H9 (cell line): ENCODE measurements around the gene MACROH2A1. TPM values are rescaled to one million over a fixed set of nuclear protein-coding genes. Genes with fewer than 3 reads are reported as not detected.

Experiments
- DNase-seq: peaks from one replicate; pipeline ENCODE4 v3.0.0-alpha.2; 2017
- H2AFZ ChIP-seq: one replicate; pipeline ENCODE4 v1.6.1; 2013; ENCODE audit warnings: mild to moderate bottlenecking, low read length, control low read depth, moderate library complexity
- H2AK5ac ChIP-seq: 2 replicates; pipeline ENCODE4 v1.6.1; 2013; ENCODE audit warnings: low read length, control low read depth, mixed read lengths; ENCODE audit not compliant: insufficient read length
- H2BK120ac ChIP-seq: one replicate; pipeline ENCODE4 v1.6.1; 2013; ENCODE audit warnings: low read depth, mild to moderate bottlenecking, low read length, control low read depth, inconsistent platforms; ENCODE audit not compliant: poor library complexity, severe bottlenecking
- H2BK12ac ChIP-seq: 2 replicates; pipeline ENCODE4 v1.6.1; 2013; ENCODE audit warnings: low read length, control low read depth, mixed read lengths, low read depth; ENCODE audit not compliant: insufficient read length
- H2BK15ac ChIP-seq: 2 replicates; pipeline ENCODE4 v1.6.1; 2013; ENCODE audit warnings: low read depth, low read length, control low read depth
- H2BK20ac ChIP-seq: one replicate; pipeline ENCODE4 v1.6.1; 2013; ENCODE audit warnings: low read depth, mild to moderate bottlenecking, low read length, control low read depth, inconsistent platforms; ENCODE audit not compliant: poor library complexity, severe bottlenecking
- H2BK5ac ChIP-seq: 2 replicates; pipeline ENCODE4 v1.6.1; 2013; ENCODE audit warnings: low read length, control low read depth, mixed read lengths; ENCODE audit not compliant: insufficient read length
- H3K14ac ChIP-seq: 2 replicates; pipeline ENCODE4 v1.6.1; 2013; ENCODE audit warnings: low read length, control low read depth; ENCODE audit not compliant: insufficient read depth
- H3K18ac ChIP-seq: 2 replicates; pipeline ENCODE4 v1.6.1; 2013; ENCODE audit warnings: low read depth, mild to moderate bottlenecking, mixed read lengths, low read length, control low read depth; ENCODE audit not compliant: insufficient read length
- H3K23ac ChIP-seq: 2 replicates; pipeline ENCODE4 v1.6.1; 2013; ENCODE audit warnings: low read length, control low read depth, mixed read lengths, low read depth; ENCODE audit not compliant: insufficient read length
- H3K23me2 ChIP-seq: 2 replicates; pipeline ENCODE4 v1.6.1; 2013; ENCODE audit warnings: low read depth, mild to moderate bottlenecking, mixed read lengths, low read length, control low read depth; ENCODE audit not compliant: insufficient read length, poor library complexity, severe bottlenecking
- H3K27ac ChIP-seq: 2 replicates; pipeline ENCODE4 v1.5.1; 2013; ENCODE audit warnings: low read length, control low read depth, mixed read lengths, low read depth; ENCODE audit not compliant: insufficient read length
- H3K27me3 ChIP-seq: 2 replicates; pipeline ENCODE4 v1.6.1; 2013; ENCODE audit warnings: low read length, control low read depth, inconsistent platforms; ENCODE audit not compliant: insufficient read depth
- H3K4ac ChIP-seq: 2 replicates; pipeline ENCODE4 v1.6.1; 2013; ENCODE audit warnings: low read depth, mild to moderate bottlenecking, control low read depth, inconsistent platforms, low read length, moderate library complexity
- H3K4me1 ChIP-seq: 2 replicates; pipeline ENCODE4 v1.6.1; 2013; ENCODE audit warnings: low read length, control low read depth, inconsistent platforms; ENCODE audit not compliant: insufficient read depth
- H3K4me2 ChIP-seq: 2 replicates; pipeline ENCODE4 v1.6.1; 2013; ENCODE audit warnings: low read length, control low read depth, mixed read lengths; ENCODE audit not compliant: insufficient read length, insufficient read depth
- H3K56ac ChIP-seq: 2 replicates; pipeline ENCODE4 v1.6.1; 2013; ENCODE audit warnings: low read depth, mild to moderate bottlenecking, mixed read lengths, low read length, control low read depth; ENCODE audit not compliant: insufficient read length
- H3K79me1 ChIP-seq: 2 replicates; pipeline ENCODE4 v1.6.1; 2013; ENCODE audit warnings: low read depth, mild to moderate bottlenecking, moderate library complexity, low read length, control low read depth, inconsistent platforms; ENCODE audit not compliant: insufficient read depth, poor library complexity, severe bottlenecking
- H3K79me2 ChIP-seq: 2 replicates; pipeline ENCODE4 v1.6.1; 2013; ENCODE audit warnings: low read length, control low read depth, inconsistent platforms; ENCODE audit not compliant: insufficient read depth
- H3K9ac ChIP-seq: 2 replicates; pipeline ENCODE4 v1.6.1; 2013; ENCODE audit warnings: low read length, control low read depth, mixed read lengths; ENCODE audit not compliant: insufficient read length; ENCODE audit errors: extremely low read depth
- H3K9me3 ChIP-seq: one replicate; pipeline ENCODE4 v1.6.1; 2013; ENCODE audit warnings: low read depth, low read length, inconsistent platforms; ENCODE audit not compliant: control insufficient read depth
- H3T11ph ChIP-seq: one replicate; pipeline ENCODE4 v1.6.1; 2013; ENCODE audit warnings: mild to moderate bottlenecking, low read length, control low read depth, inconsistent platforms
- H4K20me1 ChIP-seq: one replicate; pipeline ENCODE4 v1.6.1; 2013; ENCODE audit not compliant: control insufficient read depth, insufficient read length, insufficient read depth
- H4K5ac ChIP-seq: 2 replicates; pipeline ENCODE4 v1.6.1; 2013; ENCODE audit warnings: low read depth, mild to moderate bottlenecking, mixed read lengths, low read length, control low read depth; ENCODE audit not compliant: insufficient read length
- H4K8ac ChIP-seq: replicated peaks from 2 replicates; pipeline ENCODE4 v1.6.1; 2013; ENCODE audit warnings: low read length, control low read depth, mixed read lengths, low read depth; ENCODE audit not compliant: insufficient read length
- H4K91ac ChIP-seq: 2 replicates; pipeline ENCODE4 v1.6.1; 2013; ENCODE audit warnings: low read depth, mild to moderate bottlenecking, moderate library complexity, mixed read lengths, low read length, control low read depth; ENCODE audit not compliant: insufficient read length
- H3K27ac Mint-ChIP-seq, 3 experiments: 2 replicates in 2 of 3; 3 replicates in 1 of 3; pipeline ENCODE4 v1.8.0; 2020 to 2021; ENCODE audit warnings: mixed read lengths in 3 of 3, mild to moderate bottlenecking in 1 of 3, moderate library complexity in 1 of 3
- H3K27me3 Mint-ChIP-seq: 2 replicates; pipeline ENCODE4 v1.8.0; 2021; ENCODE audit warnings: low read depth, mild to moderate bottlenecking, moderate library complexity, mixed read lengths
- H3K36me3 Mint-ChIP-seq, 3 experiments: 2 replicates in 2 of 3; 3 replicates in 1 of 3; pipeline ENCODE4 v1.8.0; 2020 to 2021; ENCODE audit warnings: low read depth in 3 of 3, mixed read lengths in 3 of 3; ENCODE audit not compliant: insufficient read depth in 1 of 3
- H3K4me1 Mint-ChIP-seq, 2 experiments: 2 replicates each; pipeline ENCODE4 v1.8.0; 2020; ENCODE audit warnings: mixed read lengths in 2 of 2
- H3K4me3 Mint-ChIP-seq, 2 experiments: 2 replicates in 1 of 2; 3 replicates in 1 of 2; pipeline ENCODE4 v1.8.0; 2020 to 2021; ENCODE audit warnings: mild to moderate bottlenecking in 2 of 2, mixed read lengths in 2 of 2, moderate library complexity in 1 of 2
- H3K9me3 Mint-ChIP-seq, 2 experiments: 2 replicates in 1 of 2; 3 replicates in 1 of 2; pipeline ENCODE4 v1.8.0; 2020; ENCODE audit warnings: mild to moderate bottlenecking in 2 of 2, mixed read lengths in 2 of 2, moderate library complexity in 1 of 2
- WGBS: extraction: QIAGEN DNeasy Blood & Tissue Kit; methylation state at CpG from one replicate; pipeline ENCODE4 v1.1.7; 2013; ENCODE audit warnings: missing lambda C conversion rate, low lambda C conversion rate, mixed read lengths; ENCODE audit not compliant: insufficient read length; ENCODE audit errors: extremely low coverage; 5-methylcytosine and 5-hydroxymethylcytosine counted together
- total RNA-seq: library from RNA; stranded (reverse); gene quantifications from 2 replicates; pipeline ENCODE4 v1.2.1, GENCODE V29; 2021
- TF ChIP-seq, protein P1 (sequence below): fragments of 200-600 bp; sonication (generic); conservative IDR thresholded peaks from 3 replicates; pipeline ENCODE4 v1.8.0; 2021; ENCODE audit warnings: antibody characterized with exemption, mild to moderate bottlenecking

MACROH2A1 gene
- total RNA-seq, 1 experiment from 2014 or later = 111 TPM

- Histone ChIP-seq H3K56ac (no peak overlapping the region), H3K79me1 (no peaks in the 10 kb centered on the region), H3K18ac (no peak overlapping the region), H2BK12ac (no peak overlapping the region), H3K4ac (no peak overlapping the region), H4K20me1 (no peaks in the 10 kb centered on the region), H3K9ac (no peak overlapping the region), H3T11ph (no peak overlapping the region), H2BK5ac (no peak overlapping the region), H3K23me2 (no peaks in the 10 kb centered on the region), H3K14ac (no peak overlapping the region), H3K79me2 (no peaks in the 10 kb centered on the region), H3K23ac (no peak overlapping the region), H3K9me3 (no peaks in the 10 kb centered on the region), H3K27ac (no peak overlapping the region), H2BK20ac (no peak overlapping the region), H2BK120ac (no peak overlapping the region), H3K27me3 (no peaks in the 10 kb centered on the region; the same call in 1 of the 2 replicates), H4K8ac (no peak overlapping the region), H4K5ac (no peak overlapping the region), H2BK15ac (no peak overlapping the region), H3K4me2 (no peak overlapping the region), H2AK5ac (no peak overlapping the region), H3K4me1 (no peaks in the 10 kb centered on the region), H2AFZ (no peak overlapping the region), H4K91ac (no peak overlapping the region)
- Mint-ChIP-seq H3K27ac (no peak overlapping the region), H3K27me3 (peaks cover 57% of the 10 kb centered on the region), H3K4me1 (peaks cover 8 to 19% of the 10 kb centered on the region in 2 experiments), H3K4me3 (no peak overlapping the region), H3K36me3 (no peaks in the 10 kb centered on the region), H3K9me3 (no peaks in the 10 kb centered on the region)
- WGBS = no CpG with 5 or more reads among the region's 5 CpGs
- TF ChIP-seq, protein P1, sequence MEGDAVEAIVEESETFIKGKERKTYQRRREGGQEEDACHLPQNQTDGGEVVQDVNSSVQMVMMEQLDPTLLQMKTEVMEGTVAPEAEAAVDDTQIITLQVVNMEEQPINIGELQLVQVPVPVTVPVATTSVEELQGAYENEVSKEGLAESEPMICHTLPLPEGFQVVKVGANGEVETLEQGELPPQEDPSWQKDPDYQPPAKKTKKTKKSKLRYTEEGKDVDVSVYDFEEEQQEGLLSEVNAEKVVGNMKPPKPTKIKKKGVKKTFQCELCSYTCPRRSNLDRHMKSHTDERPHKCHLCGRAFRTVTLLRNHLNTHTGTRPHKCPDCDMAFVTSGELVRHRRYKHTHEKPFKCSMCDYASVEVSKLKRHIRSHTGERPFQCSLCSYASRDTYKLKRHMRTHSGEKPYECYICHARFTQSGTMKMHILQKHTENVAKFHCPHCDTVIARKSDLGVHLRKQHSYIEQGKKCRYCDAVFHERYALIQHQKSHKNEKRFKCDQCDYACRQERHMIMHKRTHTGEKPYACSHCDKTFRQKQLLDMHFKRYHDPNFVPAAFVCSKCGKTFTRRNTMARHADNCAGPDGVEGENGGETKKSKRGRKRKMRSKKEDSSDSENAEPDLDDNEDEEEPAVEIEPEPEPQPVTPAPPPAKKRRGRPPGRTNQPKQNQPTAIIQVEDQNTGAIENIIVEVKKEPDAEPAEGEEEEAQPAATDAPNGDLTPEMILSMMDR = no peak
- DNase-seq = no peak
Observed at GRCh38 chr5:135308752-135309151, 90.3 kb downstream of the MACROH2A1 start.
